GM19023 (cell line): Measurements from ENCODE around the gene GJB2.
A peak's percentile ranks its signal among the peaks of the same experiment; 100 is the strongest.

Experiments
- ATAC-seq: cut with Tn5 transposase; IDR thresholded peaks from one replicate; pipeline ENCODE4 v1.9.1; 2021; ENCODE audit warnings: mild to moderate bottlenecking, moderate library complexity; ENCODE audit not compliant: unreplicated experiment

Gene GJB2

GRCh38 chr13:20193162-20193906 lies 596 bp upstream of the GJB2 start:
- no peak for ATAC-seq

GRCh38 chr13:20192158-20192835 lies 441 bp downstream of the GJB2 start:
- ATAC-seq = no peak

GRCh38 chr13:20191311-20192157 lies 1.2 kb downstream of the GJB2 start:
- no peak for ATAC-seq

GRCh38 chr13:20190481-20191310 lies 2.0 kb downstream of the GJB2 start:
- no peak for ATAC-seq

GRCh38 chr13:20190076-20190475 lies 2.7 kb downstream of the GJB2 start:
- ATAC-seq = no peak

- ATAC-seq = no peak
These were observed 3.8 kb downstream of the GJB2 start for GRCh38 chr13:20188667-20189553.

- no peak for ATAC-seq
These were observed 6.0 kb downstream of the GJB2 start for GRCh38 chr13:20186771-20187170.

GRCh38 chr13:20185366-20186056 lies 7.2 kb downstream of the GJB2 start:
- ATAC-seq = no peak

- ATAC-seq = peak; percentile 83
These were observed 10.4 kb downstream of the GJB2 start for GRCh38 chr13:20182231-20182846.

- ATAC-seq = no peak
These were observed 11.6 kb downstream of the GJB2 start for GRCh38 chr13:20181188-20181587.

- no peak for ATAC-seq
These were observed 14.6 kb downstream of the GJB2 start for GRCh38 chr13:20178156-20178555.

GRCh38 chr13:20177049-20177831 lies 15.5 kb downstream of the GJB2 start:
- ATAC-seq = no peak

GRCh38 chr13:20175907-20176652 lies 16.7 kb downstream of the GJB2 start:
- ATAC-seq = no peak

GRCh38 chr13:20175406-20175794 lies 17.3 kb downstream of the GJB2 start:
- no peak for ATAC-seq

GRCh38 chr13:20174656-20175405 lies 17.9 kb downstream of the GJB2 start:
- ATAC-seq = peak; percentile 85

GRCh38 chr13:20173116-20173746 lies 19.5 kb downstream of the GJB2 start:
- no peak for ATAC-seq
